HL-60/S4 (cell line): ENCODE measurements around the gene PCDHB7.
"Not testable (repeated sequence)": the region's sequence is repeated elsewhere in the genome, so short reads cannot be mapped to it uniquely, and the experiment has no call there.

ENCODE experiments used
- in situ Hi-C: fragments of 300-500 bp; cut with MboI; formaldehyde crosslinking; loops from 2 replicates; pipeline ENCODE4 v1.14.3; 2022; ENCODE audit warnings: low sequenced_read_pairs

PCDHB7 gene

GRCh38 chr5:141172381-141173204 lies at the start of gene PCDHB7:
Gene PCDHB7 (plus strand): TSS chr5:141172644. CDS start chr5:141172836, 192 bp downstream.
- in situ Hi-C loops, result no loop called here

GRCh38 chr5:141123396-141124135 lies 48.9 kb upstream of the PCDHB7 start:
- in situ Hi-C loops, result not testable (repeated sequence)

GRCh38 chr5:141127305-141127704 lies 45.1 kb upstream of the PCDHB7 start:
- in situ Hi-C loops, result no loop called here

GRCh38 chr5:141135030-141135717 lies 37.3 kb upstream of the PCDHB7 start, which contains the start of gene PCDHB5:
Gene PCDHB5 (plus strand): TSS chr5:141135206. CDS start chr5:141135435, 229 bp downstream.
- in situ Hi-C loops, result no loop called here

GRCh38 chr5:141135718-141136266 lies 36.7 kb upstream of the PCDHB7 start:
- in situ Hi-C loops, result no loop called here

- in situ Hi-C loops, result not testable (repeated sequence)
Measured at GRCh38 chr5:141137346-141137745, 35.1 kb upstream of the PCDHB7 start.

- in situ Hi-C loops, result no loop called here
Measured at GRCh38 chr5:141149812-141150211, 22.6 kb upstream of the PCDHB7 start, which contains the start of gene PCDHB6. Gene PCDHB6 (plus strand): TSS chr5:141150057. CDS start chr5:141150258, 201 bp downstream.

- in situ Hi-C loops, result no loop called here
Measured at GRCh38 chr5:141150224-141150992, 22.0 kb upstream of the PCDHB7 start.

GRCh38 chr5:141150993-141151325 lies 21.5 kb upstream of the PCDHB7 start:
- in situ Hi-C loops, result no loop called here

GRCh38 chr5:141151632-141152031 lies 20.8 kb upstream of the PCDHB7 start:
- in situ Hi-C loops, result not testable (repeated sequence)

- in situ Hi-C loops, result not testable (repeated sequence)
Measured at GRCh38 chr5:141152096-141152495, 20.3 kb upstream of the PCDHB7 start.

GRCh38 chr5:141155540-141156374 lies 16.7 kb upstream of the PCDHB7 start:
- in situ Hi-C loops, result no loop called here

GRCh38 chr5:141157356-141157755 lies 15.1 kb upstream of the PCDHB7 start:
- in situ Hi-C loops, result not testable (repeated sequence)

GRCh38 chr5:141157901-141158300 lies 14.5 kb upstream of the PCDHB7 start:
- in situ Hi-C loops, result not testable (repeated sequence)

- in situ Hi-C loops, result loop anchor here (25.0 kb wide), 1 partner anchor 388 kb away; no protein-coding TSS in a partner anchor
Measured at GRCh38 chr5:141174291-141175104, 2.1 kb downstream of the PCDHB7 start.

GRCh38 chr5:141175933-141176332 lies 3.5 kb downstream of the PCDHB7 start:
- in situ Hi-C loops, result loop anchor here (25.0 kb wide), 1 partner anchor 386 kb away; no protein-coding TSS in a partner anchor

- in situ Hi-C loops, result loop anchor here (25.0 kb wide), 1 partner anchor 385 kb away; no protein-coding TSS in a partner anchor
Measured at GRCh38 chr5:141177577-141178191, 5.2 kb downstream of the PCDHB7 start, which contains the start of gene PCDHB8. Gene PCDHB8 (plus strand): TSS chr5:141177790. CDS start chr5:141178035, 245 bp downstream.

- in situ Hi-C loops, result loop anchor here (25.0 kb wide), 1 partner anchor 383 kb away; no protein-coding TSS in a partner anchor
Measured at GRCh38 chr5:141179371-141179770, 6.9 kb downstream of the PCDHB7 start.
